Naive B cell (primary cell): ENCODE data around the gene PLVAP. TPM values are rescaled to one million over a fixed set of nuclear protein-coding genes. Genes with fewer than 3 reads are reported as not detected.
A peak's percentile ranks its signal among the peaks of the same experiment; 100 is the strongest.

Source experiments
- ATAC-seq, 2 donors: fragments of 150-1000 bp; cut with Tn5 transposase; 2 replicates each; pipeline ENCODE4 v1.10.0; 2021; ENCODE audit warnings: low read depth in 2 of 2, mild to moderate bottlenecking in 2 of 2, moderate library complexity in 2 of 2
- DNase-seq: peaks from one replicate; pipeline ENCODE4 v3.0.0; 2022
- H3K27ac Mint-ChIP-seq, 6 donors: one replicate each; pipeline ENCODE4 v1.8.0; 2020 to 2022; ENCODE audit warnings: mild to moderate bottlenecking in 6 of 6, mixed read lengths in 6 of 6, moderate library complexity in 5 of 6, inconsistent platforms in 2 of 6
- H3K27me3 Mint-ChIP-seq, 3 donors: one replicate each; pipeline ENCODE4 v1.8.0; 2021 to 2022; ENCODE audit warnings: mixed read lengths in 3 of 3, mild to moderate bottlenecking in 1 of 3
- H3K36me3 Mint-ChIP-seq, 2 donors: one replicate each; pipeline ENCODE4 v1.8.0; 2020 to 2022; ENCODE audit warnings: mixed read lengths in 2 of 2, inconsistent platforms in 1 of 2, mild to moderate bottlenecking in 1 of 2
- H3K4me1 Mint-ChIP-seq, 3 donors: one replicate each; pipeline ENCODE4 v1.8.0; 2020 to 2022; ENCODE audit warnings: mixed read lengths in 3 of 3, inconsistent platforms in 1 of 3, mild to moderate bottlenecking in 1 of 3, moderate library complexity in 1 of 3
- H3K4me3 Mint-ChIP-seq, 8 donors: one replicate each; pipeline ENCODE4 v1.8.0; 2020 to 2022; ENCODE audit warnings: mild to moderate bottlenecking in 8 of 8, mixed read lengths in 8 of 8, moderate library complexity in 8 of 8, inconsistent platforms in 2 of 8
- H3K9me3 Mint-ChIP-seq, 7 donors: one replicate each; pipeline ENCODE4 v1.8.0; 2020 to 2022; ENCODE audit warnings: mixed read lengths in 7 of 7, mild to moderate bottlenecking in 5 of 7, inconsistent platforms in 2 of 7, moderate library complexity in 1 of 7
- polyA plus RNA-seq, 6 donors: library from polyadenylated mRNA; unstranded; fragments of 300-500 nt; fragmentation: Illumina TruSeq; gene quantifications; one replicate each; pipeline ENCODE4 v1.2.3, GENCODE V29; 2021; ENCODE audit warnings: low read depth in 6 of 6

Gene PLVAP
- polyA plus RNA-seq, 6 donors from 2014 or later, result not detected

GRCh38 chr19:17312189-17313113, 64.7 kb downstream of the PLVAP start:
- peaks cover 0 to 7% of the 10 kb centered on the region in 2 donors for H3K36me3 Mint-ChIP-seq
- ATAC-seq (no peak), DNase-seq (no peak)
- H3K9me3 Mint-ChIP-seq, result no peaks in the 10 kb centered on the region
- peaks cover 27 to 46% (median 37%) of the 10 kb centered on the region in 3 donors for H3K4me1 Mint-ChIP-seq
- peak overlapping the region in 3 of 8 donors; percentile 30 to 79 (median 35) for H3K4me3 Mint-ChIP-seq
- no peaks in the 10 kb centered on the region for H3K27me3 Mint-ChIP-seq
- H3K27ac Mint-ChIP-seq, result no peak overlapping the region

GRCh38 chr19:17311455-17312188, 65.5 kb downstream of the PLVAP start:
- H3K36me3 Mint-ChIP-seq, result peaks cover 0 to 7% of the 10 kb centered on the region in 2 donors
- peaks cover 27 to 46% (median 45%) of the 10 kb centered on the region in 3 donors for H3K4me1 Mint-ChIP-seq
- DNase-seq (no peak), ATAC-seq (no peak)
- no peaks in the 10 kb centered on the region for H3K27me3 Mint-ChIP-seq
- no peaks in the 10 kb centered on the region for H3K9me3 Mint-ChIP-seq
- no peak overlapping the region for H3K27ac Mint-ChIP-seq
- H3K4me3 Mint-ChIP-seq, result peak overlapping the region in 7 of 8 donors; percentile 42 to 95 (median 75)

- Mint-ChIP-seq H3K36me3 (no peaks in the 10 kb centered on the region), H3K27me3 (no peaks in the 10 kb centered on the region), H3K27ac (peak overlapping the region; percentile 92 to 97 (median 94)), H3K9me3 (no peaks in the 10 kb centered on the region), H3K4me3 (peak overlapping the region; percentile 92 to 99 (median 98)), H3K4me1 (peaks cover 26 to 56% (median 50%) of the 10 kb centered on the region in 3 donors)
- no peak for ATAC-seq
- DNase-seq, result no peak
These were observed 67.1 kb downstream of the PLVAP start for GRCh38 chr19:17309965-17310461.

- Mint-ChIP-seq H3K27me3 (no peaks in the 10 kb centered on the region), H3K9me3 (no peaks in the 10 kb centered on the region), H3K36me3 (no peaks in the 10 kb centered on the region), H3K27ac (peak within 1 kb of the TSS; percentile 92 to 97 (median 94)), H3K4me3 (peak within 1 kb of the TSS; percentile 92 to 99 (median 98)), H3K4me1 (peaks cover 30 to 62% (median 56%) of the 10 kb centered on the region in 3 donors)
- peak; percentile 99 for DNase-seq
- peak; percentile 74 to 76 for ATAC-seq
These were observed 67.8 kb downstream of the PLVAP start, which contains the start of gene DDA1 for GRCh38 chr19:17309198-17309964. Gene DDA1, plus strand, starts transcription at chr19:17309563. Its CDS starts 92 bp downstream, at chr19:17309655.

GRCh38 chr19:17307876-17308377, 69.2 kb downstream of the PLVAP start:
- H3K9me3 Mint-ChIP-seq, result no peaks in the 10 kb centered on the region
- no peak for ATAC-seq
- DNase-seq, result no peak
- no peaks in the 10 kb centered on the region for H3K27me3 Mint-ChIP-seq
- peak overlapping the region in 7 of 8 donors; percentile 11 to 93 (median 65) for H3K4me3 Mint-ChIP-seq
- H3K27ac Mint-ChIP-seq, result peak overlapping the region in 2 of 6 donors; percentile 46 to 92
- H3K36me3 Mint-ChIP-seq, result no peaks in the 10 kb centered on the region
- H3K4me1 Mint-ChIP-seq, result peaks cover 34 to 70% (median 56%) of the 10 kb centered on the region in 3 donors

GRCh38 chr19:17306285-17306714, 70.8 kb downstream of the PLVAP start:
- ATAC-seq (no peak), DNase-seq (no peak)
- H3K36me3 Mint-ChIP-seq, result no peaks in the 10 kb centered on the region
- H3K9me3 Mint-ChIP-seq, result no peaks in the 10 kb centered on the region
- H3K4me3 Mint-ChIP-seq, result peak overlapping the region; percentile 80 to 94 (median 92)
- no peaks in the 10 kb centered on the region for H3K27me3 Mint-ChIP-seq
- peak overlapping the region in 3 of 6 donors; percentile 61 to 82 (median 81) for H3K27ac Mint-ChIP-seq
- H3K4me1 Mint-ChIP-seq, result peaks cover 34 to 74% (median 53%) of the 10 kb centered on the region in 3 donors

- ATAC-seq (peak; percentile 66), DNase-seq (peak; percentile 97)
- Mint-ChIP-seq H3K27ac (peak within 1 kb of the TSS; percentile 61 to 93 (median 85)), H3K4me1 (peaks cover 34 to 69% (median 47%) of the 10 kb centered on the region in 3 donors), H3K27me3 (no peaks in the 10 kb centered on the region), H3K36me3 (no peaks in the 10 kb centered on the region), H3K4me3 (peak within 1 kb of the TSS; percentile 80 to 94 (median 92)), H3K9me3 (no peaks in the 10 kb centered on the region)
These were observed 71.4 kb downstream of the PLVAP start, which contains the start of gene MRPL34 for GRCh38 chr19:17305517-17306284. Gene MRPL34, plus strand, starts transcription at chr19:17305872. Its CDS starts 21 bp downstream, at chr19:17305893.

GRCh38 chr19:17305216-17305516, 72.0 kb downstream of the PLVAP start:
- DNase-seq (no peak), ATAC-seq (no peak)
- Mint-ChIP-seq H3K36me3 (no peaks in the 10 kb centered on the region), H3K9me3 (no peaks in the 10 kb centered on the region), H3K4me3 (peak overlapping the region in 7 of 8 donors; percentile 68 to 94 (median 92)), H3K27ac (peak overlapping the region; percentile 59 to 93 (median 79)), H3K4me1 (peaks cover 31 to 64% (median 41%) of the 10 kb centered on the region in 3 donors), H3K27me3 (no peaks in the 10 kb centered on the region)

GRCh38 chr19:17304386-17305215, 72.5 kb downstream of the PLVAP start:
- no peaks in the 10 kb centered on the region for H3K27me3 Mint-ChIP-seq

GRCh38 chr19:17303940-17304267, 73.2 kb downstream of the PLVAP start:
- ATAC-seq, result no peak
- H3K27ac Mint-ChIP-seq, result peak overlapping the region in 1 of 6 donors; percentile 72

More at GRCh38 chr19:17304386-17305215, 72.5 kb downstream of the PLVAP start:
- DNase-seq (no peak), ATAC-seq (no peak)
- Mint-ChIP-seq H3K4me3 (peak overlapping the region in 7 of 8 donors; percentile 65 to 94 (median 92)), H3K4me1 (peaks cover 29 to 61% (median 38%) of the 10 kb centered on the region in 3 donors), H3K27ac (peak overlapping the region; percentile 59 to 93 (median 79)), H3K36me3 (no peaks in the 10 kb centered on the region), H3K9me3 (peaks cover 0 to 1% (median 0%) of the 10 kb centered on the region in 7 donors)

More at GRCh38 chr19:17303940-17304267, 73.2 kb downstream of the PLVAP start:
- H3K4me1 Mint-ChIP-seq, result peaks cover 22 to 54% (median 31%) of the 10 kb centered on the region in 3 donors
- H3K9me3 Mint-ChIP-seq, result peaks cover 0 to 1% (median 0%) of the 10 kb centered on the region in 7 donors
- H3K36me3 Mint-ChIP-seq, result no peaks in the 10 kb centered on the region
- peak overlapping the region in 7 of 8 donors; percentile 15 to 94 (median 84) for H3K4me3 Mint-ChIP-seq
- DNase-seq, result no peak
- H3K27me3 Mint-ChIP-seq, result no peaks in the 10 kb centered on the region
